ENCODE measurements around the gene TMEM184A. TPM values are rescaled to one million over a fixed set of nuclear protein-coding genes. Genes with fewer than 3 reads are reported as not detected.

Gene TMEM184A
- total and polyA plus RNA-seq, 2 donors (not counting 3 experiments of a cell fraction or from before 2014, with no cell fraction given) = 0.48 TPM; not detected in 1

GRCh38 chr7:1542841-1543747, 12.9 kb downstream of the TMEM184A start:
- peaks cover 8 to 27% of the 10 kb centered on the region in 2 experiments for H3K36me3 ChIP-seq (ENCODE audit: control insufficient read depth in 2 of 2, extremely low read depth in 1 of 2, insufficient read depth in 2 of 2, low read length in 2 of 2)
- H3K4me2 ChIP-seq (ENCODE audit: insufficient read depth, low read length) = no peak overlapping the region
- H4K20me1 ChIP-seq (replicated peaks; ENCODE audit: control insufficient read depth, extremely low read depth, insufficient read depth, low read length) = no peaks in the 10 kb centered on the region
- no peak overlapping the region for H2AFZ ChIP-seq (ENCODE audit: low read depth, low read length)
- no peak overlapping the region for H3K4me3 ChIP-seq (replicated peaks in 1 of 3; ENCODE audit: insufficient read depth in 1 of 3, low read depth in 1 of 3, low read length in 3 of 3)
- H3K9me1 ChIP-seq (replicated peaks; ENCODE audit: control insufficient read depth, extremely low read depth, insufficient read depth, low read length) = no peaks in the 10 kb centered on the region
- intact Hi-C loops (cut with micrococcal nuclease) (no loop called here), dilution Hi-C loops (cut with MboI; ENCODE audit: extremely low pct_ligation_motif_present, low sequenced_read_pairs) (no loop called here)
- peaks cover 17% of the 10 kb centered on the region for H3K79me2 ChIP-seq (ENCODE audit: control insufficient read depth, insufficient read depth, low read length)
- no TSS peak for BruUV-seq (replicated peaks)
- H3K9ac ChIP-seq (replicated peaks; ENCODE audit: extremely low read depth, insufficient read depth, low read length) = no peak overlapping the region
- no peak for FAIRE-seq
- CTCF ChIA-PET = interaction anchor here (0.9 to 1.1 kb wide), 2 partner anchors 9 to 13 kb away, joined by 3 to 4 read pairs; partner anchors contain the start of gene TMEM184A
- TF ChIP-seq MYC (IDR thresholded peaks at IDR 0.05; ENCODE audit: low read depth, low read length) (no peak), MAX (IDR thresholded peaks at IDR 0.05; ENCODE audit: insufficient read depth, insufficient read length) (no peak), EZH2 (IDR thresholded peaks at IDR 0.05; ENCODE audit: borderline replicate concordance, low read depth, low read length, severe bottlenecking) (no peak), CTCF (IDR thresholded peaks at IDR 0.05; ENCODE audit: extremely low read depth in 1 of 2, insufficient read depth in 1 of 2, low read depth in 1 of 2, low read length in 2 of 2) (no peak), GATA2 (IDR thresholded peaks at IDR 0.05; ENCODE audit: insufficient read depth, insufficient read length, low read depth, low read length) (no peak), POLR2A (IDR thresholded peaks at IDR 0.05; ENCODE audit: low read depth, low read length) (no peak), FOS (IDR thresholded peaks at IDR 0.05; ENCODE audit: borderline replicate concordance, insufficient read depth, low read length) (no peak), POLR2AphosphoS5 (IDR thresholded peaks at IDR 0.05; ENCODE audit: insufficient read depth, low read depth, low read length) (no peak), JUN (IDR thresholded peaks at IDR 0.05; ENCODE audit: borderline replicate concordance, insufficient read depth, insufficient read length, low read depth) (no peak)
- no peaks in the 10 kb centered on the region for H3K27me3 ChIP-seq (ENCODE audit: control insufficient read depth in 2 of 2, insufficient read depth in 2 of 2, low read length in 2 of 2)
- peaks cover 8% of the 10 kb centered on the region for H3K4me1 ChIP-seq (ENCODE audit: control insufficient read depth, extremely low read depth, insufficient read depth, low read length)
- H3K9me3 ChIP-seq (replicated peaks; ENCODE audit: control insufficient read depth, insufficient read depth, low read length) = no peaks in the 10 kb centered on the region
- POLR2A ChIA-PET = no interaction called here
- DNase-seq (ENCODE audit: low read depth, low spot score) = no peak
- no peak overlapping the region for H3K27ac ChIP-seq (ENCODE audit: insufficient read depth, low read depth, low read length)

Data from endothelial cell of umbilical vein (primary cell).